ENCODE measurements around the gene DDX47. TPM values are rescaled to one million over a fixed set of nuclear protein-coding genes. Genes with fewer than 3 reads are reported as not detected.

The DDX47 gene
- total and polyA plus RNA-seq, 2 of the 4 experiments (the other 2 are of a cell fraction) = 77.8 to 89.5 TPM

GRCh38 chr12:12839873-12840579 lies 26.9 kb downstream of the DDX47 start:
- Histone ChIP-seq H3K14ac (replicated peaks; ENCODE audit: low read depth, low read length) (peak overlapping the region; percentile 90), H2AK5ac (ENCODE audit: low read depth, low read length) (peak overlapping the region; percentile 99), H3K9ac (ENCODE audit: low read depth, low read length) (0 out of 2 replicates have a peak overlapping the region, but pooled peaks have one; percentile 0), H3K9me3 (ENCODE audit: control insufficient read depth, insufficient read depth, low read length) (no peaks in the 10 kb centered on the region), H3K4ac (ENCODE audit: low read depth, low read length) (peak overlapping the region; percentile 87), H3K56ac (ENCODE audit: extremely low read depth, insufficient read depth, low read length) (peak overlapping the region; percentile 45), H2BK5ac (ENCODE audit: low read depth, low read length, poor library complexity, severe bottlenecking) (peak overlapping the region; percentile 87), H3K4me2 (ENCODE audit: low read depth, low read length) (no peak overlapping the region), H3K4me3 (ENCODE audit: insufficient read depth, low read depth, low read length) (no peak overlapping the region), H3K36me3 (ENCODE audit: control insufficient read depth, insufficient read depth, low read length) (peaks cover 3% of the 10 kb centered on the region), H3K18ac (ENCODE audit: low read depth, low read length) (peak overlapping the region; percentile 48; the same call in 1 of the 2 replicates), H4K91ac (ENCODE audit: insufficient read depth, low read depth, low read length) (peak overlapping the region; percentile 92), H3K4me1 (ENCODE audit: control insufficient read depth, insufficient read depth, low read length) (peaks cover 17% of the 10 kb centered on the region), H2BK15ac (ENCODE audit: low read depth, low read length) (peak overlapping the region; percentile 98; the same call in 2 of the 3 replicates), H4K20me1 (ENCODE audit: insufficient read depth, low read length) (no peaks in the 10 kb centered on the region), H2BK120ac (ENCODE audit: low read depth, low read length) (peak overlapping the region; percentile 87), H3K23ac (ENCODE audit: low read depth, low read length) (peak overlapping the region; percentile 77), H3K27ac (ENCODE audit: insufficient read depth, low read length) (peak overlapping the region; percentile 66), H2AK9ac (replicated peaks; ENCODE audit: low read depth, low read length, poor library complexity) (peak overlapping the region; percentile 11), H2AFZ (replicated peaks; ENCODE audit: low read length, poor library complexity) (peak overlapping the region; percentile 47), H4K5ac (ENCODE audit: low read depth, low read length) (peak overlapping the region; percentile 42; the same call in 1 of the 2 replicates), H2BK20ac (ENCODE audit: low read depth, low read length) (peak overlapping the region; percentile 93), H4K8ac (ENCODE audit: low read depth in 2 of 2, low read length in 2 of 2) (peak overlapping the region; percentile 78 to 96), H3K9me1 (ENCODE audit: insufficient read depth, low read length) (peaks cover 23% of the 10 kb centered on the region), H3K27me3 (ENCODE audit: control insufficient read depth, insufficient read depth, low read length) (no peaks in the 10 kb centered on the region), H3K79me1 (ENCODE audit: low read depth in 1 of 2, low read length in 2 of 2) (peaks cover 0 to 30% of the 10 kb centered on the region in 2 experiments; a peak in 3 of 4 replicates)
- TF ChIP-seq FOS (IDR thresholded peaks at IDR 0.05; ENCODE audit: low read depth, low read length) (peak; percentile 41; the same call in 1 of the 2 replicates), BHLHE40 (IDR thresholded peaks at IDR 0.05; ENCODE audit: low read depth, low read length) (0 out of 2 replicates have a peak, but pooled peaks have one; percentile 29)
- TF ChIP-seq, protein P1, sequence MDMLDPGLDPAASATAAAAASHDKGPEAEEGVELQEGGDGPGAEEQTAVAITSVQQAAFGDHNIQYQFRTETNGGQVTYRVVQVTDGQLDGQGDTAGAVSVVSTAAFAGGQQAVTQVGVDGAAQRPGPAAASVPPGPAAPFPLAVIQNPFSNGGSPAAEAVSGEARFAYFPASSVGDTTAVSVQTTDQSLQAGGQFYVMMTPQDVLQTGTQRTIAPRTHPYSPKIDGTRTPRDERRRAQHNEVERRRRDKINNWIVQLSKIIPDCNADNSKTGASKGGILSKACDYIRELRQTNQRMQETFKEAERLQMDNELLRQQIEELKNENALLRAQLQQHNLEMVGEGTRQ (IDR thresholded peaks at IDR 0.05; ENCODE audit: low read depth, low read length) = no peak
- ChIA-PET CTCF (interaction anchor here (0.8 kb wide), 1 partner anchor 136 kb away, joined by 3 read pairs; no protein-coding TSS in a partner anchor), POLR2A (ENCODE audit: unreplicated experiment) (no interaction called here)
- ATAC-seq (ENCODE audit: low read depth) (peak; percentile 71), DNase-seq (peak; percentile 87)
- intact Hi-C loops (cut with micrococcal nuclease) = loop anchor here (5.0 kb wide), 1 partner anchor 53 kb away; the partner anchor contains the start of gene APOLD1
- dilution Hi-C loops (cut with HindIII; ENCODE audit: low sequenced_read_pairs, unreplicated experiment) = no loop called here
- in situ Hi-C loops (cut with MboI; ENCODE audit: low sequenced_read_pairs) = loop anchor here (10.0 kb wide), 2 partner anchors 45 to 145 kb away; no protein-coding TSS in a partner anchor
- no CpG with 5 or more reads among the region's 5 CpGs for WGBS, 2 experiments (ENCODE audit: extremely low coverage in 2 of 2, insufficient read length in 1 of 2)
- BruUV-seq (replicated peaks) = no TSS peak
